DND-41 (cell line): ENCODE measurements around the gene SERP2.

ENCODE experiments used
- ATAC-seq: fragments of 200-7000 bp; cut with Tn5 transposase; 3 replicates; pipeline ENCODE4 v1.9.1; 2021; ENCODE audit warnings: low read depth; ENCODE audit not compliant: insufficient read depth
- DNase-seq: peaks from one replicate; pipeline ENCODE4 v3.0.0-alpha.2; 2020
- H2AFZ ChIP-seq: 2 replicates; pipeline ENCODE4 v1.6.0; 2012; ENCODE audit warnings: low read depth, low read length
- H3K27ac ChIP-seq: 2 replicates; pipeline ENCODE4 v1.5.1; 2012; ENCODE audit warnings: low read length, inconsistent platforms
- H3K27me3 ChIP-seq: fragments of 200-600 bp; sonication (generic); 2 replicates; pipeline ENCODE4 v1.6.0; 2012; ENCODE audit warnings: low read length, mild to moderate bottlenecking, inconsistent platforms; ENCODE audit not compliant: insufficient read depth, poor library complexity
- H3K36me3 ChIP-seq: 2 replicates; pipeline ENCODE4 v1.5.1; 2012; ENCODE audit warnings: low read length, inconsistent platforms; ENCODE audit not compliant: insufficient read depth
- H3K4me1 ChIP-seq: 2 replicates; pipeline ENCODE4 v1.5.1; 2012; ENCODE audit warnings: mild to moderate bottlenecking, low read length; ENCODE audit not compliant: insufficient read depth
- H3K4me2 ChIP-seq: 2 replicates; pipeline ENCODE4 v1.6.0; 2012; ENCODE audit warnings: mild to moderate bottlenecking, moderate library complexity, low read length, inconsistent platforms; ENCODE audit not compliant: insufficient read depth
- H3K4me3 ChIP-seq, 2 experiments: fragments of 200-600 bp in 1 of 2; shearing (Covaris generic) in 1 of 2; 2 replicates each; pipeline ENCODE4 v1.5.1; 2012 to 2016; ENCODE audit warnings: inconsistent platforms in 2 of 2, low read length in 2 of 2, mild to moderate bottlenecking in 2 of 2, low read depth in 1 of 2, moderate library complexity in 1 of 2
- H3K79me2 ChIP-seq: 2 replicates; pipeline ENCODE4 v1.6.0; 2012; ENCODE audit warnings: low read length, inconsistent platforms; ENCODE audit not compliant: insufficient read depth
- H3K9ac ChIP-seq: 2 replicates; pipeline ENCODE4 v1.6.0; 2012; ENCODE audit warnings: low read depth, mild to moderate bottlenecking, inconsistent platforms, low read length, moderate library complexity
- H3K9me3 ChIP-seq: 2 replicates; pipeline ENCODE4 v1.5.1; 2012; ENCODE audit warnings: low read length, moderate library complexity, mild to moderate bottlenecking, inconsistent platforms; ENCODE audit not compliant: insufficient read depth, severe bottlenecking
- H4K20me1 ChIP-seq: 2 replicates; pipeline ENCODE4 v1.6.0; 2012; ENCODE audit warnings: low read length; ENCODE audit not compliant: insufficient read depth
- EZH2 ChIP-seq: IDR thresholded peaks from 3 replicates; pipeline ENCODE4 v1.6.1; 2012; ENCODE audit warnings: borderline replicate concordance, low read depth, mild to moderate bottlenecking, moderate library complexity, low read length, inconsistent platforms; ENCODE audit not compliant: severe bottlenecking
- TF ChIP-seq, protein P1 (sequence below): IDR thresholded peaks from 2 replicates; pipeline ENCODE4 v1.5.1; 2012; ENCODE audit warnings: borderline replicate concordance, low read length, moderate library complexity, mild to moderate bottlenecking; ENCODE audit not compliant: poor library complexity, severe bottlenecking; ENCODE audit errors: extremely low read depth

The SERP2 gene

DNA sequence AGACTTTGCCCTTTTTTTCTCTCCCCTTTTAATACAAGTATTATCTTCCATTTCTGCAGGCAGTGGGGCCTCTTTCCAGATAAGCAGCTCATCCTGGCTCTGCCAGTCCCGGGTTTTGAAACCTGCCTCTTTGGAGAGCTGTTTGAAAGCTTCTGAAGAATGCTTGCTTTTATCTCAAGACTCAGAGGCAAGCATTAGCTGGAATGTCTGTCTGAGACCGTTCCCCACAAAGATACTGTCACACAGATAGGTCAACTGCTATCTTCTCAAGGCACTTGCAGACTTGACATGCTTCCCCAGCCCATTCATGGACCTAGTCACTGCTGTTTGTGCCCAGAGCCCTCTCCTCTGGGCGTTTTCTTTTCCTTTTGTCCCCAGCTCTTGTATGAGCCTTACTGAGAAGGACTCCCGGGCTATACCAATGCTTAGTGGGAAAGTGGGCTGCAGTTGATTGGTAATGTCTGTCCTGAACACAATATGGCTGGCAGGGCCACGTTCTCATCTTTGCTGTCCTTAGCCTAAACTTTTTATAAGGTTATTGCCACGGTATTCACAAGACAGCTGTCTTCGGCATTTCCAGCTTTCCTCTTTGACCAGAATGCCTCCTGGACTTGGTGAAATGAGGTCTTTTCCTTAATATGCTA lies 13.4 kb downstream of the SERP2 start:
- Histone ChIP-seq H3K27me3 (no peaks in the 10 kb centered on the region), H3K27ac (no peak overlapping the region), H3K4me1 (no peaks in the 10 kb centered on the region), H3K79me2 (no peaks in the 10 kb centered on the region), H3K9me3 (no peaks in the 10 kb centered on the region), H2AFZ (peak overlapping the region; percentile 20; the same call in 1 of the 2 replicates), H4K20me1 (no peaks in the 10 kb centered on the region), H3K4me2 (no peak overlapping the region), H3K36me3 (no peaks in the 10 kb centered on the region), H3K4me3 (no peak overlapping the region), H3K9ac (no peak overlapping the region)
- DNase-seq: no peak
- no peak for ATAC-seq
- TF ChIP-seq, protein P1, sequence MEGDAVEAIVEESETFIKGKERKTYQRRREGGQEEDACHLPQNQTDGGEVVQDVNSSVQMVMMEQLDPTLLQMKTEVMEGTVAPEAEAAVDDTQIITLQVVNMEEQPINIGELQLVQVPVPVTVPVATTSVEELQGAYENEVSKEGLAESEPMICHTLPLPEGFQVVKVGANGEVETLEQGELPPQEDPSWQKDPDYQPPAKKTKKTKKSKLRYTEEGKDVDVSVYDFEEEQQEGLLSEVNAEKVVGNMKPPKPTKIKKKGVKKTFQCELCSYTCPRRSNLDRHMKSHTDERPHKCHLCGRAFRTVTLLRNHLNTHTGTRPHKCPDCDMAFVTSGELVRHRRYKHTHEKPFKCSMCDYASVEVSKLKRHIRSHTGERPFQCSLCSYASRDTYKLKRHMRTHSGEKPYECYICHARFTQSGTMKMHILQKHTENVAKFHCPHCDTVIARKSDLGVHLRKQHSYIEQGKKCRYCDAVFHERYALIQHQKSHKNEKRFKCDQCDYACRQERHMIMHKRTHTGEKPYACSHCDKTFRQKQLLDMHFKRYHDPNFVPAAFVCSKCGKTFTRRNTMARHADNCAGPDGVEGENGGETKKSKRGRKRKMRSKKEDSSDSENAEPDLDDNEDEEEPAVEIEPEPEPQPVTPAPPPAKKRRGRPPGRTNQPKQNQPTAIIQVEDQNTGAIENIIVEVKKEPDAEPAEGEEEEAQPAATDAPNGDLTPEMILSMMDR: no peak
- no peak for TF ChIP-seq EZH2

GRCh38 chr13:44388427-44389059 lies 14.9 kb downstream of the SERP2 start:
- Histone ChIP-seq H3K27me3 (no peaks in the 10 kb centered on the region), H3K79me2 (no peaks in the 10 kb centered on the region), H3K9ac (no peak overlapping the region), H3K4me3 (no peak overlapping the region), H3K27ac (no peak overlapping the region), H3K36me3 (no peaks in the 10 kb centered on the region), H2AFZ (no peak overlapping the region), H3K9me3 (no peaks in the 10 kb centered on the region), H4K20me1 (no peaks in the 10 kb centered on the region), H3K4me2 (no peak overlapping the region), H3K4me1 (no peaks in the 10 kb centered on the region)
- no peak for TF ChIP-seq EZH2
- TF ChIP-seq, protein P1: no peak
- ATAC-seq (no peak), DNase-seq (no peak)

GRCh38 chr13:44389060-44389666 lies 15.5 kb downstream of the SERP2 start:
- H3K4me1 ChIP-seq: no peaks in the 10 kb centered on the region
- no peak overlapping the region for H2AFZ ChIP-seq
- no peak for TF ChIP-seq EZH2
- TF ChIP-seq, protein P1: no peak

More at GRCh38 chr13:44389060-44389666, 15.5 kb downstream of the SERP2 start:
- no peak for DNase-seq
- Histone ChIP-seq H3K27me3 (no peaks in the 10 kb centered on the region), H3K9me3 (no peaks in the 10 kb centered on the region), H3K4me3 (no peak overlapping the region), H3K36me3 (no peaks in the 10 kb centered on the region), H3K9ac (no peak overlapping the region), H3K27ac (no peak overlapping the region), H3K79me2 (no peaks in the 10 kb centered on the region), H3K4me2 (no peak overlapping the region), H4K20me1 (no peaks in the 10 kb centered on the region)
- ATAC-seq: no peak
